ENCODE results near the gene BPGM.
A peak's percentile ranks its signal among the peaks of the same experiment; 100 is the strongest.

The BPGM gene

GRCh38 chr7:134623193-134623592 lies 23.5 kb upstream of the BPGM start:
- DNase-seq (ENCODE audit: low spot score in 2 of 2) = no peak
- H3K36me3 Mint-ChIP-seq = no peaks in the 10 kb centered on the region
- no peak for ATAC-seq (ENCODE audit: low read depth)
- H3K4me1 Mint-ChIP-seq = no peaks in the 10 kb centered on the region
- no peak overlapping the region for H3K4me3 Mint-ChIP-seq
- no peak overlapping the region for H3K27ac Mint-ChIP-seq
- no peaks in the 10 kb centered on the region for H3K9me3 Mint-ChIP-seq
- H3K27me3 Mint-ChIP-seq = peaks cover 9% of the 10 kb centered on the region

- Mint-ChIP-seq H3K27me3 (peaks cover 11% of the 10 kb centered on the region), H3K4me3 (no peak overlapping the region), H3K9me3 (no peaks in the 10 kb centered on the region), H3K36me3 (no peaks in the 10 kb centered on the region), H3K27ac (no peak overlapping the region), H3K4me1 (no peaks in the 10 kb centered on the region)
- ATAC-seq (ENCODE audit: low read depth) = no peak
- DNase-seq (ENCODE audit: low spot score in 2 of 2) = no peak
Measured at GRCh38 chr7:134625550-134625949, 21.1 kb upstream of the BPGM start.

DNA sequence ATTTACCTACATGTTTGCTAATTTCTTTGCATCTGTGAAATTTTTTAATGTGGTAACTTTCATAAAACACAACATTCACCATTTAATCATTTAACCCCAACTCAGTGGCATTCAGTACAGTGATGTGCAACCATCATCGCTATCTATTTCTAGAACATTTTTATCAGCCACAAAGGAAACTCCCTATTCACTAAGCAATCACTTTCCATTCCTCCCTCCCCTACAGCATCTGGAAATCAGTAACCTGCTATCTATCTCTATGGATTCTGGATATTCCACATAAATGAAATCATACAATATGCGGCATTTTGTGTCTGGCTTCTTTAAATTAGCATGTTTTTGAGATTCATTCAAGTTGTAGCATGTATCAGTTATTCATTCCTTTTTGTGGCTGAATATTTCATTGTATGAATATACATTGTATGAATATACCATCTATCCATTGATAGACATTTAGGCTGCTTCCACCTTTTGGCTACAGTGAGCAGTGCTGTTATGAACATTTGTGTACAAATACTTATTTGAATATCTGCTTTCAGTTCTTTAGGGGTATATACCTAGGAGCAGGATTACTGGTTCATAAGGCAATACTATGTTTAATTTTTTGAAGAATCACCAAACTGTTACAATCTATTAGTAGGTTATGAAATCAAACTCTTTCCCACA lies 19.4 kb upstream of the BPGM start:
- DNase-seq (ENCODE audit: low spot score in 2 of 2) (no peak), ATAC-seq (ENCODE audit: low read depth) (no peak)
- no peak overlapping the region for H3K27ac Mint-ChIP-seq
- H3K4me3 Mint-ChIP-seq = no peak overlapping the region
- no peaks in the 10 kb centered on the region for H3K9me3 Mint-ChIP-seq
- H3K4me1 Mint-ChIP-seq = no peaks in the 10 kb centered on the region
- no peaks in the 10 kb centered on the region for H3K36me3 Mint-ChIP-seq
- peaks cover 12% of the 10 kb centered on the region for H3K27me3 Mint-ChIP-seq

DNA sequence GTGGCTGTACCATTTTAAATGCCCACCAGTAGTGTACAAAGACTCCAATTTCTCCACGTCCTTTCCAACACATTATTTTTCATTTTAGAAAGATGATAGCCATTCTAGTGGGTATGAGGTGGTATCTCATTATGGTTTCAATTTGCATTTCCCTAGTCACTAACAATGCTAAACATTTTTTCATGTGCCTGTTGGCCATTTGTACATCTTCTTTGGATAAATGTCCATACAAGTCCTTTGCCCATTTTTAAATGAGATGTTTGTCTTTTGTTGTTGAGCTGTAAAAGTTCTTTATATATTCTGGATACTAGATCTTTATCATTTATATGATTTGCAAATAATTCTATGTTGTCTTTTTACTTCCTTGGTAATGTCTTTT lies 18.9 kb upstream of the BPGM start:
- Mint-ChIP-seq H3K4me1 (no peaks in the 10 kb centered on the region), H3K27me3 (peaks cover 9% of the 10 kb centered on the region), H3K27ac (no peak overlapping the region), H3K9me3 (no peaks in the 10 kb centered on the region), H3K4me3 (no peak overlapping the region), H3K36me3 (no peaks in the 10 kb centered on the region)
- DNase-seq (ENCODE audit: low spot score in 2 of 2) (no peak), ATAC-seq (ENCODE audit: low read depth) (no peak)

- DNase-seq (ENCODE audit: low spot score in 2 of 2) (no peak), ATAC-seq (ENCODE audit: low read depth) (no peak)
- no peaks in the 10 kb centered on the region for H3K4me1 Mint-ChIP-seq
- peaks cover 9% of the 10 kb centered on the region for H3K27me3 Mint-ChIP-seq
- no peaks in the 10 kb centered on the region for H3K9me3 Mint-ChIP-seq
- no peaks in the 10 kb centered on the region for H3K36me3 Mint-ChIP-seq
- H3K4me3 Mint-ChIP-seq = no peak overlapping the region
- H3K27ac Mint-ChIP-seq = no peak overlapping the region
Measured at GRCh38 chr7:134629445-134629844, 17.2 kb upstream of the BPGM start.

DNA sequence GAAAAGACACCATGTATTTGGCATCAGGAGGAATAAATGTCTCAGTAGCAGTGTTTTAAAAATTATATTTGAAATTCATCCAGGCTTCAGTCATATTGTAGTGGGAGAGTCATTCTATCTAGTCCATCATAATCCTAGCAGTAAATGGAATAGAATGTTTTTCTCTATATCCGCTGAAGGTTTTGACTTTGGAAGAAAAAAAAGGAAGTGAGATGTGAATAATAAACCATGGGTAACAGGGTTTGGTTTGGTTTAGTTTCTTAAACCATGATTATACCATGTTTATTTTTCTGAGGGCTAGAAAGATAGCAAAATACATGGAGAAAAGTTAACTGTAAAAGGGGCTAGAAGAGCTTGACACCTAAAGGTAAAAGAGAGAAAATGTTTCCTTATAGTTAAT lies 16.4 kb upstream of the BPGM start:
- Mint-ChIP-seq H3K4me3 (no peak overlapping the region), H3K36me3 (no peaks in the 10 kb centered on the region), H3K27me3 (peaks cover 9% of the 10 kb centered on the region), H3K27ac (no peak overlapping the region), H3K4me1 (no peaks in the 10 kb centered on the region), H3K9me3 (no peaks in the 10 kb centered on the region)
- ATAC-seq (ENCODE audit: low read depth) (no peak), DNase-seq (ENCODE audit: low spot score in 2 of 2) (no peak)

DNA sequence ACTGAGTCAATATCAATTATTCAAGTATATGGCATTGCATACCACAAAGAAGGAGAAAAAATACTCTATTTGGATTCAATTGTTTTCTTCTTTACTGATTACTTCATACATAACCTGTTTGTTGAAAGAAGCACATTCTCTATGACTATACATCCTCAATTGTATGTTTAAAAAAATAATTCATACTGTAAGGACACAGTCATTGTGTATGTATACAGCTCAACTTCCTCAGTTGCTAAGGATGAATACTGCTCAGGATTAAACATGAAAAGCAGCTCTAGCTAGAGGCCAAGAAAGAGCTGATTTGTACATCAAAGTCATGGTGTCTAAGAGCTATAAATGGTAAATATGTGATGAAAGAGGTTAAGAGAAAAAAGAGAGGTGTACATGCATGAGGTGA lies 15.8 kb upstream of the BPGM start:
- no peaks in the 10 kb centered on the region for H3K9me3 Mint-ChIP-seq
- H3K4me1 Mint-ChIP-seq = peaks cover 2% of the 10 kb centered on the region
- H3K36me3 Mint-ChIP-seq = no peaks in the 10 kb centered on the region
- no peak overlapping the region for H3K4me3 Mint-ChIP-seq
- ATAC-seq (ENCODE audit: low read depth) = no peak
- H3K27me3 Mint-ChIP-seq = peaks cover 9% of the 10 kb centered on the region
- no peak overlapping the region for H3K27ac Mint-ChIP-seq
- no peak for DNase-seq (ENCODE audit: low spot score in 2 of 2)

DNA sequence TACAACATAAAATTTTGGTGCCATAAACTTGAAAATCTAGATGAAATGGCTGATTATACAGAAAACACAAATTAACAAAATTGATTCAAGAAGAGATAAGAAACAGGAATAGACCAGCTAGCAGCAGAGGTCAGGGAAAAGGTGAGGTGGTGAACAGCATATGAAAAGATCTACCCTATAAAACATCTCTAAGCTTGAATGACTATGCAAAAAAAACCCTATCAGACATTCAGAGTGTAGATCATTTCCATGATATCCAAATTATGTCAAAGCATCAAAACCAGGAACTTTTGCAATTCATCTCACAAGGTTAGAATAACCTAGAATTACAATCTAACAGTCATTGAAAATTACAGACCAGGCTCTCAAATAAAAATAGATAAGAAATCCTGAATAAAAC lies 14.6 kb upstream of the BPGM start:
- no peaks in the 10 kb centered on the region for H3K9me3 Mint-ChIP-seq
- H3K27ac Mint-ChIP-seq = no peak overlapping the region

GRCh38 chr7:134632937-134633540 lies 13.6 kb upstream of the BPGM start:
- peaks cover 7% of the 10 kb centered on the region for H3K27me3 Mint-ChIP-seq
- DNase-seq (ENCODE audit: low spot score in 2 of 2) (peak in 1 of 2 donors; percentile 47), ATAC-seq (ENCODE audit: low read depth) (peak; percentile 79)
- no peaks in the 10 kb centered on the region for H3K9me3 Mint-ChIP-seq
- no peak overlapping the region for H3K4me3 Mint-ChIP-seq
- H3K4me1 Mint-ChIP-seq = peaks cover 5% of the 10 kb centered on the region
- no peak overlapping the region for H3K27ac Mint-ChIP-seq
- no peaks in the 10 kb centered on the region for H3K36me3 Mint-ChIP-seq

More for the DNA sequence above, 14.6 kb upstream of the BPGM start:
- Mint-ChIP-seq H3K36me3 (no peaks in the 10 kb centered on the region), H3K27me3 (peaks cover 9% of the 10 kb centered on the region), H3K4me3 (no peak overlapping the region), H3K4me1 (peaks cover 5% of the 10 kb centered on the region)
- no peak for DNase-seq (ENCODE audit: low spot score in 2 of 2)
- ATAC-seq (ENCODE audit: low read depth) = no peak

GRCh38 chr7:134636008-134636449 lies 10.6 kb upstream of the BPGM start:
- H3K27ac Mint-ChIP-seq = no peak overlapping the region
- H3K4me3 Mint-ChIP-seq = no peak overlapping the region

DNA sequence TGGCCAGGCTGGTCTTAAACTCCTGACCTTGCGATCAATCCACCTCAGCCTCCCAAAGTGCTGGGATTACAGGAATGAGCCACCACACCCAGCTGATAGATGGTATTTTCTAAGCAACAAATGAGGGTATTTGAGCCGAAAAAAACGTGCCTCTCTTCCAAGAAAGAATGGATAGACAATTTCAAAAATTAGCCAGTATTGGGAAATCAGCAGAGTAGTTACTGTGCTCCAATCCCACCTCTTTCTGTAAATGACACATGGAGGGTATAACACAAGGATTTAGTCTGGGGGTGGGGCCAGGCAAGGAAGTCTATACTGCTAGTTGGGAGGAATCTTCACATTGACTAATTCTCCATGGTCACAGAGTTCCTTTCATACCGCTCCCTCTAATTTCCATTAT lies 9.2 kb upstream of the BPGM start:
- ATAC-seq (ENCODE audit: low read depth) (no peak), DNase-seq (ENCODE audit: low spot score in 2 of 2) (no peak)
- Mint-ChIP-seq H3K27me3 (no peaks in the 10 kb centered on the region), H3K4me3 (no peak overlapping the region), H3K36me3 (no peaks in the 10 kb centered on the region), H3K4me1 (peaks cover 5% of the 10 kb centered on the region), H3K27ac (no peak overlapping the region), H3K9me3 (peaks cover 2% of the 10 kb centered on the region)

More at GRCh38 chr7:134636008-134636449, 10.6 kb upstream of the BPGM start:
- DNase-seq (ENCODE audit: low spot score in 2 of 2) (no peak), ATAC-seq (ENCODE audit: low read depth) (no peak)
- Mint-ChIP-seq H3K36me3 (no peaks in the 10 kb centered on the region), H3K4me1 (peaks cover 5% of the 10 kb centered on the region), H3K9me3 (no peaks in the 10 kb centered on the region), H3K27me3 (peaks cover 4% of the 10 kb centered on the region)

- ATAC-seq (ENCODE audit: low read depth) (no peak), DNase-seq (ENCODE audit: low spot score in 2 of 2) (no peak)
- Mint-ChIP-seq H3K27ac (no peak overlapping the region), H3K9me3 (peaks cover 2% of the 10 kb centered on the region), H3K4me3 (no peak overlapping the region), H3K36me3 (no peaks in the 10 kb centered on the region), H3K27me3 (no peaks in the 10 kb centered on the region), H3K4me1 (peaks cover 5% of the 10 kb centered on the region)
Measured at GRCh38 chr7:134637934-134638719, 8.5 kb upstream of the BPGM start.

GRCh38 chr7:134639061-134639460 lies 7.6 kb upstream of the BPGM start:
- H3K4me3 Mint-ChIP-seq = no peak overlapping the region
- ATAC-seq (ENCODE audit: low read depth) (no peak), DNase-seq (ENCODE audit: low spot score in 2 of 2) (no peak)
- H3K9me3 Mint-ChIP-seq = peaks cover 2% of the 10 kb centered on the region
- no peak overlapping the region for H3K27ac Mint-ChIP-seq
- H3K4me1 Mint-ChIP-seq = peaks cover 5% of the 10 kb centered on the region
- H3K27me3 Mint-ChIP-seq = no peaks in the 10 kb centered on the region
- no peaks in the 10 kb centered on the region for H3K36me3 Mint-ChIP-seq

DNA sequence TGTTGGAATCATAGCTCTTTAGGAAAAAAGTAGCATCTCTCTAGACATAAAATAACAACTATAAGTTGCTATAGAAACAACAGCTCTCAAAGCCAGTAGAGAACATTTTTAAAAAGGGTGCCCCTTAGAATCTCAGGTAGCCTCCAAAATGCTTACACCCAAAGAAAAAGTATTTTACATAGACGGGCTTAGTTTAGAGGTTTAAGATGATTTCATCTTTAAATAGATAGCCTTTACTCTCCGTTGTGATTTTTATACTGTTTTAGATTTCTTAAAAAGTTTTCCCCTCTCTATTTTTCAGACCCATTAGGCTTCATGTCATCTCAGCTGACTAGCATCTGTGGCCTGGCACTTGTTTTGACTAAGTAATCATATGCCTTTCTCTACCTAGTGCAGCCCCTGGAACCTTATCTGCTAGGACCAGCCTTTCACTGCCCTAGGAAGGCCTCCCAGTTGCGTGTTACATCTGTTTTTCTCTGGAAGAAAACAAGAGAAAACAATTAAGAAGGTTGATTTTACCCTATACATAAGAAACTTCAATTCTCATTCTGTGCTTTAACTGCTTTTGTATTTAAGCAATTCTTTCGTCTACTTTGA lies 6.9 kb upstream of the BPGM start:
- Mint-ChIP-seq H3K4me1 (peaks cover 5% of the 10 kb centered on the region), H3K4me3 (no peak overlapping the region), H3K27me3 (no peaks in the 10 kb centered on the region), H3K36me3 (no peaks in the 10 kb centered on the region), H3K9me3 (peaks cover 2% of the 10 kb centered on the region), H3K27ac (no peak overlapping the region)
- DNase-seq (ENCODE audit: low spot score in 2 of 2) = no peak
- no peak for ATAC-seq (ENCODE audit: low read depth)

All from memory B cell (primary cell).